Heart right ventricle (tissue), 16 donors: ENCODE measurements around the gene MRPS26. TPM values are rescaled to one million over a fixed set of nuclear protein-coding genes. Genes with fewer than 3 reads are reported as not detected.
"Not testable (repeated sequence)": the region's sequence is repeated elsewhere in the genome, so short reads cannot be mapped to it uniquely, and the experiment has no call there.

Experiments used
- ATAC-seq, 8 donors: fragments of 200-7000 bp; cut with Tn5 transposase; one replicate each; pipeline ENCODE4 v1.9.1; 2020; ENCODE audit warnings: mild to moderate bottlenecking in 8 of 8, moderate library complexity in 8 of 8, moderate number of reproducible peaks in 1 of 8
- DNase-seq, 2 donors: peaks; one replicate each; pipeline ENCODE4 v3.0.0-alpha.2; 2020
- H3K27ac ChIP-seq, 10 donors: fragments of 200-600 bp; sonication (generic) in 2 of 10; one replicate each; pipeline versions ENCODE4 v1.5.0 to v1.8.0; 2020 to 2022; ENCODE audit warnings: mild to moderate bottlenecking in 3 of 10
- H3K27me3 ChIP-seq, 7 donors: fragments of 200-600 bp; one replicate each; pipeline ENCODE4 v1.8.0; 2021 to 2022; ENCODE audit warnings: mild to moderate bottlenecking in 2 of 7
- H3K36me3 ChIP-seq, 9 donors: fragments of 200-600 bp; sonication (generic) in 1 of 9; one replicate each; pipeline versions ENCODE4 v1.5.0 to v1.8.0; 2020 to 2022; ENCODE audit warnings: mild to moderate bottlenecking in 2 of 9
- H3K4me1 ChIP-seq, 9 donors: fragments of 200-600 bp; sonication (generic) in 1 of 9; one replicate each; pipeline versions ENCODE4 v1.5.0 to v1.8.0; 2020 to 2022; ENCODE audit warnings: mild to moderate bottlenecking in 4 of 9
- H3K4me3 ChIP-seq, 10 donors: fragments of 200-600 bp; sonication (generic) in 2 of 10; one replicate each; pipeline versions ENCODE4 v1.5.0 to v1.8.0; 2020 to 2022; ENCODE audit warnings: mild to moderate bottlenecking in 7 of 10, moderate library complexity in 2 of 10
- H3K9me3 ChIP-seq, 11 donors: fragments of 200-600 bp in 10 of 11; sonication (generic) in 2 of 11; one replicate each; pipeline versions ENCODE4 v1.5.0 to v1.8.0; 2013 to 2022; ENCODE audit warnings: mild to moderate bottlenecking in 2 of 11, control low read depth in 1 of 11, moderate library complexity in 1 of 11
- WGBS, 2 donors: extraction: QIAGEN DNeasy Blood & Tissue Kit; methylation state at CpG; one replicate each; pipeline ENCODE4 v1.1.7; 2013; ENCODE audit warnings: inconsistent platforms in 1 of 2; 5-methylcytosine and 5-hydroxymethylcytosine counted together
- intact Hi-C, 10 donors: fragments of 100-400 bp; cut with DNase I; formaldehyde crosslinking; loops; one replicate each; pipeline versions ENCODE4 v1.11.1 to v1.14.2; 2022
- polyA plus RNA-seq, 2 donors: library from polyadenylated mRNA; stranded (reverse); fragments of 200-250 nt; gene quantifications; one replicate each; pipeline ENCODE4 v1.2.3, GENCODE V29; 2013
- total RNA-seq, 10 donors: library from RNA; stranded (reverse); fragmentation: NEBNext Ultra II Directional in 3 of 10; extraction: Animal tissue kit (Norgen Biotek cat#: 25700) in 3 of 10; gene quantifications; one replicate each; pipeline versions ENCODE4 v1.2.1 to v1.2.4, GENCODE V29; 2021 to 2023
- TF ChIP-seq, protein P1 (sequence below), 9 donors: fragments of 200-600 bp; sonication (generic) in 2 of 9; IDR thresholded peaks; one replicate each; pipeline versions ENCODE4 v1.5.0 to v1.8.0; 2021 to 2022; ENCODE audit warnings: antibody characterized with exemption in 9 of 9, mild to moderate bottlenecking in 5 of 9, moderate library complexity in 1 of 9
- donor health status: Arrhythmogenic right ventricular cardiomyopathy.
- donor health status: ischemic (EF 13 %, LVEDD 7.1; RV severe dilation, severe dysfunction).
- donor health status: healthy with polysubstance abuse.
- donor health status: DM: no; HTN: yes; CAD: no.
- donor health status: DM: no; HTN: no; CAD: no.
- donor health status: ischemic (EF 25% LVEDD 6.9; RV normal size, moderate dysfunction).
- donor health status: ischemic (EF 25% LVEDD 5.7; RV mildly dilated, moderate dysfunction).
- donor health status: healthy.
- donor health status: DM: yes; HTN: yes; CAD: no.
- donor health status: Ischemic cardiomyopathy.
- donor health status: ischemic (EF 35%, LVEDD 5.7; RV mildly dilated, moderate dysfunction).
- donor health status: nonischemic (EF 11% LVEDD 7.7; RV severe dilation, severe dysfunction).
- donor health status: DM: yes; HTN: yes; CAD: no.
- donor health status: PGD.
- donor health status: ischemic (EF 29% LVEDD 5.4; RV normal size, mild dysfunction).
- donor health status: nonischemic (EF 23%, LVEDD 6.1; RV moderate dilation, normal function).

The MRPS26 gene
- total and polyA plus RNA-seq, 12 donors, result 39.1 to 119 (median 52.4) TPM

DNA sequence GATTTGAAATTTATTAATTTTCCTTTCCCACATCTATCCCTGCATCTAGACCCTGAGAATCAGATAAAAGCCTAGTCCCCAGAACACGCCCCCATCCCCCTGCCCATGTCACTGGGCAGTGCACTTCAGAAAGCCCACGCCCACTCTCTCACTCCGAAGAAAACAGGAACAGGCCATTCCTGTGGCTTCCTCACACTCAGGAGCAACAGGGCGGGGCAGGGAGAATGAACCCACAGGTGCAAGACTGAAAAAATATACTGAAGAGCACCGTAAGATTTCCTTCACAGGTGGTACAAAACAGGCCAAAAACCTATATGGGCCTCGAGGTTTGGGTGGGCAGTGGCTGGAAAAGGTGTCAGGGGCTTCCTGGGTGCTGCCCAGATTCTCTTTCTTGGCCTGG lies 29.0 kb downstream of the MRPS26 start:
- Histone ChIP-seq H3K36me3 (no peaks in the 10 kb centered on the region), H3K9me3 (no peaks in the 10 kb centered on the region), H3K27me3 (peaks cover 0 to 54% (median 23%) of the 10 kb centered on the region in 7 donors), H3K27ac (no peak overlapping the region), H3K4me3 (no peak overlapping the region), H3K4me1 (peaks cover 0 to 21% (median 10%) of the 10 kb centered on the region in 9 donors)
- 76 to 84% methylated on average over 6 of the region's 6 CpGs for WGBS, 2 donors
- ATAC-seq (no peak), DNase-seq (no peak)
- intact Hi-C loops, result no loop called here
- TF ChIP-seq, protein P1, sequence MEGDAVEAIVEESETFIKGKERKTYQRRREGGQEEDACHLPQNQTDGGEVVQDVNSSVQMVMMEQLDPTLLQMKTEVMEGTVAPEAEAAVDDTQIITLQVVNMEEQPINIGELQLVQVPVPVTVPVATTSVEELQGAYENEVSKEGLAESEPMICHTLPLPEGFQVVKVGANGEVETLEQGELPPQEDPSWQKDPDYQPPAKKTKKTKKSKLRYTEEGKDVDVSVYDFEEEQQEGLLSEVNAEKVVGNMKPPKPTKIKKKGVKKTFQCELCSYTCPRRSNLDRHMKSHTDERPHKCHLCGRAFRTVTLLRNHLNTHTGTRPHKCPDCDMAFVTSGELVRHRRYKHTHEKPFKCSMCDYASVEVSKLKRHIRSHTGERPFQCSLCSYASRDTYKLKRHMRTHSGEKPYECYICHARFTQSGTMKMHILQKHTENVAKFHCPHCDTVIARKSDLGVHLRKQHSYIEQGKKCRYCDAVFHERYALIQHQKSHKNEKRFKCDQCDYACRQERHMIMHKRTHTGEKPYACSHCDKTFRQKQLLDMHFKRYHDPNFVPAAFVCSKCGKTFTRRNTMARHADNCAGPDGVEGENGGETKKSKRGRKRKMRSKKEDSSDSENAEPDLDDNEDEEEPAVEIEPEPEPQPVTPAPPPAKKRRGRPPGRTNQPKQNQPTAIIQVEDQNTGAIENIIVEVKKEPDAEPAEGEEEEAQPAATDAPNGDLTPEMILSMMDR (IDR thresholded peaks at IDR 0.05), result no peak

DNA sequence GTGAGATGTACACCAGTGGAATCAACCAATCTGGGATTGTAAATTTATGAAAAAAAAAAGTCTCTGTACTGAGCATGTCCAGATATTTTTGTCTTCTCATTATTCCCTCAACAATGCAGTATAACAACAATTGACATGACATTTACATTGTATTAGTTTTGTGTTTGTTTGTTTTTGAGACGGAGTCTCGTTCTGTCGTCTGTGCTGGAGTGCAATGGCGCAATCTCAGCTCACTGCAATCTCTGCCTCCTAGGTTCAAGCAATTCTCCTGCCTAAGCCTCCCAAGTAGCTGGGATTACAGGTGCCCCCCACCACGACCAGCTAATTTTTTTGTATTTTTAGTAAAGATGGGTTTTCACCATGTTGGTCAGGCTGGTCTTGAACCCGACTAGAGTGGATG lies 29.5 kb downstream of the MRPS26 start:
- H3K27ac ChIP-seq, intact Hi-C loops, H3K9me3 ChIP-seq, ATAC-seq, H3K4me3 ChIP-seq, DNase-seq, H3K36me3 ChIP-seq: not testable (repeated sequence)
- Histone ChIP-seq H3K4me1 (peaks cover 0 to 21% (median 10%) of the 10 kb centered on the region in 9 donors), H3K27me3 (peaks cover 0 to 58% (median 23%) of the 10 kb centered on the region in 7 donors)
- WGBS, 2 donors, result 82 to 88% methylated on average over 6 of the region's 6 CpGs

DNA sequence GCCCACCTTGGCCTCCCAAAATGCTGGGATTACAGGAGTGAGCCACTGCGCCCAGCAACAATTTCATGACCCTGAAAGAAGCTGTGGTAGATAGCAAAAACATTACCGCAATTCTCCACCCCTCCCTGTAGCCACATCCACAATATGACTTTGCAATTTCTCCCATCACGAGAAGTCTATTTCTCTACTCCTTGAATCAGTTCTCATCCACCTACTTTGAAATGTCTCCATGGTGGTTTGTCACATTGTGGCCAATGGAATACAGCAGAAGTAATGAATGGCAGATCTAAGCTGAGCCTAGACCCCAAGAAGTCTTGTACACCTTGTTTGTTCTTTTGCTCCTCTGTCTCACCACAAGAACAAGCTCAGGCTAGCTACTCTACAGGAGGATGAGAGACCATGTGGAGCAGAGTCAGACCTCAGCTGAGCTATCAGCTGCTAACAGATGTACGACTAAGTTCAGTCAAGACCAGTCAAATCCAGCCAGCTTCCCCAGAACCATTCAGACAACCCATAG lies 31.8 kb downstream of the MRPS26 start:
- DNase-seq (no peak), ATAC-seq (no peak)
- Histone ChIP-seq H3K36me3 (no peaks in the 10 kb centered on the region), H3K4me1 (peaks cover 0 to 18% (median 8%) of the 10 kb centered on the region in 9 donors), H3K9me3 (no peaks in the 10 kb centered on the region), H3K4me3 (no peak overlapping the region), H3K27ac (no peak overlapping the region), H3K27me3 (peaks cover 0 to 58% (median 14%) of the 10 kb centered on the region in 7 donors)
- intact Hi-C loops, result no loop called here
- TF ChIP-seq, protein P1 (IDR thresholded peaks at IDR 0.05), result no peak
- 78 to 83% methylated on average over 4 of the region's 4 CpGs for WGBS, 2 donors

DNA sequence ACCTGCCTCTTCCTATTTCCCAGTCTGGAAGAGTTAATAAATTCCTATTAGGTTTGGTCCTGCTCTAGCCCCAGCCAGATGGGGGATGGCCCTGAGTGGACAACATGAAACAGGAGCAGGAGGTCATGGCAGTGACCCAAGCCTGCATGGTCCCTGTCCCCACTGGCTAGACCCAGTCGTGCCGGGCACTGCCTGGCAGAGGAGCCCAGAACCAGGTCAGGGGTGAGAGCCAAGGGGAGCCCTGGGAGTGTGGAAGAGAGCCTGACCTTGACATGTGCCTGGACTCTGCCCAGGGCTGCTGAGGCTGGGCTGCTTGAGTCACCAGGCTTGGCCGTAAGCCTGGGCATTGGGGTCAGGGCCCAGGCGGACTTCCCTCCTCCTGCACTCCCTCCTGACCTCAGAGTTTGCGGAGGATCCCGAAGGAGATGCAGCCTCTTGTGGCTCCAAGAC lies 35.1 kb downstream of the MRPS26 start:
- peaks cover 0 to 68% (median 30%) of the 10 kb centered on the region in 7 donors for H3K27me3 ChIP-seq
- no peaks in the 10 kb centered on the region for H3K36me3 ChIP-seq
- DNase-seq (peak; percentile 57 to 82), ATAC-seq (peak; percentile 82 to 97 (median 94))
- intact Hi-C loops, result no loop called here
- no peaks in the 10 kb centered on the region for H3K9me3 ChIP-seq
- peak overlapping the region in 8 of 10 donors; percentile 6 to 79 (median 35) for H3K27ac ChIP-seq
- TF ChIP-seq, protein P1 (IDR thresholded peaks at IDR 0.05), result no peak
- no peak overlapping the region for H3K4me3 ChIP-seq
- WGBS, 2 donors, result 40 to 45% methylated on average over 6 of the region's 6 CpGs
- H3K4me1 ChIP-seq, result peaks cover 0 to 29% (median 8%) of the 10 kb centered on the region in 9 donors

DNA sequence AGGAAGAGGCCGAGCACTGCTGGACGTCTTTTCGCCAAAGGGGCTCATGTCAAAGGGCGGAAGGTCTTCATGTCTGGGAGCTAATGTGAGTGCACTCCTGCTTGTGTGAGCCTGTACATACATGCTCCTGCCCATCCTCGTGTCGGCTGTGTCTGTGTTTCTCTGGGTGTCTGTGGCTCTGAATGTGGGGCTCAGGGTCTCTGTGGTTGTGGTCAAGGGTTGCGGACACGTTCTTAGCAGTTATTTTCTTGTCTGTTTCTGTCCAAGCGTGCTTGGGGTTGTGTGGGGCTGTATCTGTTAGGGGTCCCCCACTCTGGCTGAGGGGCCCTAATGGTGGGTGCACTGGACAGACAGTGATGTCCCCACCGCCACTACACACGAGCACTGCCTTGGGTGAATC lies 35.8 kb downstream of the MRPS26 start:
- Histone ChIP-seq H3K27ac (no peak overlapping the region), H3K36me3 (no peaks in the 10 kb centered on the region), H3K4me3 (no peak overlapping the region), H3K27me3 (peaks cover 0 to 68% (median 30%) of the 10 kb centered on the region in 7 donors), H3K9me3 (no peaks in the 10 kb centered on the region), H3K4me1 (peaks cover 0 to 29% (median 8%) of the 10 kb centered on the region in 9 donors)
- 92 to 95% methylated on average over 11 of the region's 11 CpGs for WGBS, 2 donors
- TF ChIP-seq, protein P1 (IDR thresholded peaks at IDR 0.05), result no peak
- no peak for DNase-seq
- intact Hi-C loops, result no loop called here
- ATAC-seq, result no peak
